DMS153 treated with DMSO at 0.1 percent for 48 hours (cell line): ENCODE measurements around the gene KCNQ4.

Experiments used
- DNase-seq: peaks from one replicate; lab custom pipeline; 2025; ENCODE audit not compliant: unreplicated experiment; lab: John Stamatoyannopoulos, UW

Gene KCNQ4

GRCh38 chr1:40783001-40783905 lies at the start of gene KCNQ4:
TSS of gene KCNQ4 (plus strand) at chr1:40783787. CDS start at chr1:40784094, 307 bp downstream.
- no peak for DNase-seq

- no peak for DNase-seq
Measured at GRCh38 chr1:40734882-40735628, 48.5 kb upstream of the KCNQ4 start.

GRCh38 chr1:40736085-40736531 lies 47.5 kb upstream of the KCNQ4 start:
- no peak for DNase-seq

- DNase-seq: no peak
Measured at GRCh38 chr1:40738831-40739230, 44.8 kb upstream of the KCNQ4 start.

GRCh38 chr1:40739455-40740008 lies 44.1 kb upstream of the KCNQ4 start:
- DNase-seq: no peak

GRCh38 chr1:40740039-40740996 lies 43.3 kb upstream of the KCNQ4 start:
- DNase-seq: no peak

GRCh38 chr1:40740997-40741736 lies 42.4 kb upstream of the KCNQ4 start:
- no peak for DNase-seq

GRCh38 chr1:40742363-40743061 lies 41.1 kb upstream of the KCNQ4 start:
- no peak for DNase-seq

GRCh38 chr1:40743452-40743851 lies 40.1 kb upstream of the KCNQ4 start:
- DNase-seq: no peak

GRCh38 chr1:40743860-40744259 lies 39.7 kb upstream of the KCNQ4 start:
- DNase-seq: no peak

GRCh38 chr1:40745176-40745575 lies 38.4 kb upstream of the KCNQ4 start:
- DNase-seq: no peak

- DNase-seq: no peak
Measured at GRCh38 chr1:40746344-40747090, 37.1 kb upstream of the KCNQ4 start.

GRCh38 chr1:40748841-40749718 lies 34.5 kb upstream of the KCNQ4 start:
- DNase-seq: no peak

- no peak for DNase-seq
Measured at GRCh38 chr1:40749817-40750216, 33.8 kb upstream of the KCNQ4 start.

GRCh38 chr1:40750451-40750908 lies 33.1 kb upstream of the KCNQ4 start:
- DNase-seq: no peak

- DNase-seq: no peak
Measured at GRCh38 chr1:40751802-40752201, 31.8 kb upstream of the KCNQ4 start.

- DNase-seq: no peak
Measured at GRCh38 chr1:40753142-40753882, 30.3 kb upstream of the KCNQ4 start.
